ENCODE data around the gene KCTD7. TPM values are rescaled to one million over a fixed set of nuclear protein-coding genes. Genes with fewer than 3 reads are reported as not detected.
A peak's percentile ranks its signal among the peaks of the same experiment; 100 is the strongest.
"Not testable (repeated sequence)": the region's sequence is repeated elsewhere in the genome, so short reads cannot be mapped to it uniquely, and the experiment has no call there.

Gene KCTD7
- total RNA-seq, 4 donors from 2014 or later = 8.7 to 23.5 (median 17.8) TPM

- no peaks in the 10 kb centered on the region for H3K36me3 ChIP-seq
- H3K4me1 ChIP-seq = peaks cover 0 to 11% of the 10 kb centered on the region in 2 donors
- H3K27ac ChIP-seq = peak overlapping the region in 1 of 2 donors; percentile 99
- intact Hi-C loops (cut with DNase I; ENCODE audit: low total_unique reads) = no loop called here
- TF ChIP-seq POLR2A (IDR thresholded peaks at IDR 0.05) (no peak), CTCF (IDR thresholded peaks at IDR 0.05) (no peak)
- H3K9me3 ChIP-seq = no peaks in the 10 kb centered on the region
- DNase-seq = no peak
- no peaks in the 10 kb centered on the region for H3K27me3 ChIP-seq
- no peak overlapping the region for H3K4me3 ChIP-seq
These were observed 1.9 kb downstream of the KCTD7 start for GRCh38 chr7:66630531-66630930.

DNA sequence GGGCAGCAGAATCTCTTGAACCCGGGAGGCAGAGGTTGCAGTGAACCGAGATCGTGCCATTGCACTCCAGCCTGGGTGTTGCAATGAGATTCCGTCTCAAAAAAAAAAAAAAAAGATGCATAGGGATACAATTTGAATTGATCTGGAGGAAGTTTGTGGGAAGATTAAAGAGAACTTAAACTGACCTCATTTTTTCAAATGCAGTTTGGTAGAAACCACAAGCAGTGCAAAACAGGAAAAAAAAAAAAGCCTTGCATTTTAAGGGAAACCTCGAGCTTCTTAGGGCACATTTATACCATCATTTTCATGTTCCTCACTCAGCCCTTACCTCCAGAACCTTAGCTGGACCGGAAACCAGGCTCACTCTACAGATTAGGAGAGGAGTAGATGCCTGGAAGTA is 2.8 kb downstream of the KCTD7 start:
- TF ChIP-seq POLR2A (IDR thresholded peaks at IDR 0.05) (no peak), CTCF (IDR thresholded peaks at IDR 0.05) (no peak)
- H3K36me3 ChIP-seq = no peaks in the 10 kb centered on the region
- H3K27me3 ChIP-seq = no peaks in the 10 kb centered on the region
- no peaks in the 10 kb centered on the region for H3K9me3 ChIP-seq
- intact Hi-C loops (cut with DNase I; ENCODE audit: low total_unique reads) = no loop called here
- DNase-seq = no peak
- H3K4me1 ChIP-seq = peaks cover 0 to 11% of the 10 kb centered on the region in 2 donors
- no peak overlapping the region for H3K4me3 ChIP-seq
- H3K27ac ChIP-seq = no peak overlapping the region

DNA sequence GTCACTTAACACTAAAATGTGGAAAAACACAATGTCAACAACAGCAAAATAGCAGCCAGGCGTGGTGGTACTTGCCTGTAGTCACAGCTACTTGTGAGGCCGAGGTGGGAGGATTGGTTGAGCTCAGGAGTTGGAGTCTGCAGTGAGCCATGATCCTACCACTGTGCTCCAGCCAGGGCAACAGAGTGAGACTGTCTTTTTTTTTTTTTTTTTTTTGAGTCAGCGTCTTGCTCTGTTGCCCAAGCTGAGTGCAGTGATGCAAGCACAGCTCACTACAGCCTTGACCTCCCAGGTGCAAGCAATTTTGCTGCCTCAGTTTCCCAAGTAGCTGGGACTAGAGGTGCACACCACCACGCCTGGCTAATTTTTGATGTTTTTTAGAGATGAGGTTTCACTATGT is 6.1 kb downstream of the KCTD7 start:
- Histone ChIP-seq H3K27ac (peak overlapping the region; percentile 59 to 66), H3K36me3 (no peaks in the 10 kb centered on the region), H3K9me3 (no peaks in the 10 kb centered on the region), H3K4me3 (no peak overlapping the region), H3K4me1 (peaks cover 0 to 8% of the 10 kb centered on the region in 2 donors), H3K27me3 (no peaks in the 10 kb centered on the region)
- DNase-seq = no peak
- intact Hi-C loops (cut with DNase I; ENCODE audit: low total_unique reads) = no loop called here
- TF ChIP-seq CTCF (IDR thresholded peaks at IDR 0.05) = no peak
- TF ChIP-seq POLR2A (IDR thresholded peaks at IDR 0.05) = no peak

DNA sequence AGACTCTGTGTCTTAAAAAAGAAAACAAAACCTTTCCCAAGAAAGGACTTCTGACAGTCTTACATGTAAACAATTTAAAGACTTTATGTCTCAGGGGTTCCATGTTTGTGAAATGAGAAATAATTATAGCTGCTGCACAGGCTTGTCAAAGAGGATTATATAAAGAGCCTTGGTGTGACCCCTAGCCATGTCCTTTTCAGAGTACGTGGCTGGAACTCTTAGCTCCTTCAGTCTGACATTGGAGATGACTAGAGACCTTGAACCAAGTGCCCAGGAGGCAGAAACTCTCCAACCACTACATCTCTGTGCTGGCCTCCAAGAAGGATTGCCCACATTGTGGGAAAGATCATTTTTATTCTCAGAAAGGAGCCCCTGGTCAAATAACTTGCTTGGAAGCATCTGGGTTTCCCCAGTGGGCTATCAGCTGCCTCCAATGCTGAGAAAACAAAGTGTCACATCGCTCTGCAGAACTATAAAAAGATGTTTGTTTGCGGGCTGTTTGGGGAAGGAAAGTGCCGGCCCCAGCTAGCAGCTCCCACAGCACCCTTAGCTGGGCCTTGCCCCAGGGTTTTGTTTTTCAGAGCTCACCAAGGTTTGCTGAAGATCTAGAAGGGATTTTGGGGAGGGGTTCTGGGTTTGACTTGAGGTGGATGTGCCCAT is 6.8 kb downstream of the KCTD7 start:
- H3K9me3 ChIP-seq; H3K36me3 ChIP-seq; H3K4me3 ChIP-seq; DNase-seq; intact Hi-C loops (cut with DNase I; ENCODE audit: low total_unique reads); H3K4me1 ChIP-seq; H3K27me3 ChIP-seq: not testable (repeated sequence)
- H3K27ac ChIP-seq = peak overlapping the region; percentile 59 to 66

DNA sequence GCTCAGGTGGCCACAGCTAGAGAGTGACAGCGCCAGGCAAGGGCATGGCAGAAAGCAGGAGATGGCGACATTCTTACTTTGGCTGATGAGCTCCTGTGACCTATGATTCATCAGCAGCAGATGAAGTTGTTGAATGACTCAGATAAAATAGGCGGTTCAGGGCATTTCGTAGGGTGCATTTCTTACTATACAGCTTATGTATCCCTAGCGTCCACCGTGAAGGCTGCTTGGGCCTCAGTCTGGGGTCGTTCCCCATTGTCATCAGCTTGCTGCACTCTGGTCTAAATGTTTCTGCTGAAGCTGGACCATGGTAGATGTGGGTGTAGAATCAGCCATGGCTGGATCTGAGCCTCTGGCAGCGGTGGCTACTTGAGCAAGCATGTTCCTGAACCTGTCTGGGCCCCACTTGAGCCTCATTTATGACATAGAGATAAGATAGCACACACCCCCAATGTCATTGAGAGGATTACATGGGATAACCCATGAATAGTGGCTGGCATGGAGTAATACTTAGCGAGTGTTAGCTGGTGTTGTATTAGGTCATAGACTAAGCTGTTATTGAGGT is 7.4 kb downstream of the KCTD7 start:
- peak overlapping the region; percentile 59 to 66 for H3K27ac ChIP-seq
- H3K27me3 ChIP-seq; intact Hi-C loops (cut with DNase I; ENCODE audit: low total_unique reads); H3K4me3 ChIP-seq; H3K36me3 ChIP-seq; H3K9me3 ChIP-seq; H3K4me1 ChIP-seq: not testable (repeated sequence)
- DNase-seq = peak in 1 of 2 donors; percentile 27

DNA sequence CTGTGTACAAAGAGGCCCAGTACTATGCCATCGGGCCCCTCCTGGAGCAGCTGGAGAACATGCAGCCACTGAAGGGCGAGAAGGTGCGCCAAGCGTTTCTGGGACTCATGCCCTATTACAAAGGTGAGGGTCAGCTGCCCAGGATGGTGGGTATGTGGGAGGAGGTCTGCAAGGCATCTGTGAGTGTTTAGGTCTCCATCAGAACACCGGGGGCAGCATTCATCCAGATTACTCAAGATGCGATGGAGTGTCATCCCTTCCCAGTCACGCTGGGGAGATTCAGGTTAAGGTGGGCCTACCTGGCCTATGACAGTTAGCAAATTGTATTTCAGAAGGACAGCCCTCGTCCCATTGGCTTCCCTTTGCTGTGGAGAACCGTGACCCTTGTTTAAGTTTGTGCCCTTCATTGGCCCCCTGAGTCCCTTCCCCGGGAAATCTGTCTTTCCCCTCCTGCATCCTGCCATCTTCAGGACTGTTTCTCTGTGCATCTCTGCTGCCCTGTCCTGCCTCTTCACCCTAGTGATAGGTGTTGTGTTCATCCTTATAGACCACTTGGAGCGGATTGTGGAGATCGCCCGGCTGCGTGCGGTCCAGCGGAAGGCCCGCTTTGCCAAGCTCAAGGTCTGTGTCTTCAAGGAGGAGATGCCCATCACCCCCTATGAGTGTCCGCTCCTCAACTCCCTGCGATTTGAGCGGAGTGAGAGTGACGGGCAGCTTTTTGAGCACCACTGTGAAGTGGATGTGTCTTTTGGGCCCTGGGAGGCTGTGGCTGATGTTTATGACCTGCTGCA is 9.8 kb downstream of the KCTD7 start:
- TF ChIP-seq CTCF (IDR thresholded peaks at IDR 0.05) = no peak
- no peak for TF ChIP-seq POLR2A (IDR thresholded peaks at IDR 0.05)
- no peak overlapping the region for H3K4me3 ChIP-seq
- H3K9me3 ChIP-seq = no peaks in the 10 kb centered on the region
- no peaks in the 10 kb centered on the region for H3K27me3 ChIP-seq
- H3K27ac ChIP-seq = no peak overlapping the region
- DNase-seq = no peak
- H3K36me3 ChIP-seq = no peaks in the 10 kb centered on the region
- no peaks in the 10 kb centered on the region for H3K4me1 ChIP-seq
- intact Hi-C loops (cut with DNase I; ENCODE audit: low total_unique reads) = no loop called here
